Stimulated activated naive CD4-positive, alpha-beta T cell (primary cell): ENCODE measurements around the gene POLR3K.

Source experiments
- DNase-seq, 6 experiments: peaks; one replicate each; lab custom pipeline; 2025; lab: John Stamatoyannopoulos, UW

The POLR3K gene

DNA sequence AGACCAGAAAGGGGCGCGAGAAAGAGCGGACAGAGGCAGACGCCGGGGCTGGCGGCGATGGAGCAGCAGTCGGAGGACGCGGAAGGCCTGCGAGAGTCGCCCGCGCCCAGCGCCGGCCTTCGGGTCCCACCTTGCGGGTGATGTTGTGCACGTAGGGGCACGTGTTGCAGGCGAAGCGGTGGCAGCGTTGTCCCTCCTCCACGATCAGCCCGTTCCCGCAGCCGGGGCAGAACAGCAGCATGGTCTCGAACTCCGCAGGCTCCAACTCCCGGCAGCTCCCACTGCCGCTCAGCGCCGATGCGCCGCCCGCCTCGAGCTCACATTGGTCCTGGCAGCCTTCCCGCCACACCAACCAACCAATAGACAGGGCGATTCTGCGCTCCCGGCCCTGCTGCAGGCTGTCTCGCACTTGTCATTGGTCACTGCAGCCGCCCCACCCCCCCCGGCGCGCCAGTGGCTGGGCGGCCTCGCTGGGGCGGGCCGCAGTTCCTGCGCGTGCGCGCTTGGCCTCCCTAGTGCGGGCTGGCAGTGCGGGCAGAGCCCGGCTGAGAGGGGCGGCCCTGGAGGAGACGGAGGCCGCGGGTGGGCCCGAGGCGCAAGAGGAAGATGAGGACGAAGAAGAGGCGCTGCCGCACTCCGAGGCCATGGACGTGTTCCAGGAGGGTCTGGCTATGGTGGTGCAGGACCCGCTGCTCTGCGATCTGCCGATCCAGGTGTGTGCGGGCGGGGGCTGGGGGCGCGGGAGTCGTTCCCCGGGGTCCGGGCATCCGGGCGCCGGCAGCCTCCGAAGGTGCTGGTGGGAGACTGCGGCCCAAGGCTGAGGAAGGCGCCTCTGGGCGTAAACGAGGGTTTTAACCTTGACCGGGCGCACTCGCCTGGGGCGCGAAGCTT, at the start of gene POLR3K, which contains the start of gene SNRNP25:
TSS of gene POLR3K (minus strand) at position 263 of the 891 bp plus-strand sequence. CDS start at position 241, 22 bp downstream.
TSS of gene SNRNP25 (plus strand) at position 483 of the 891 bp plus-strand sequence. CDS start at position 672, 189 bp downstream.
- peak; percentile 92 to 99 (median 96) for DNase-seq

DNA sequence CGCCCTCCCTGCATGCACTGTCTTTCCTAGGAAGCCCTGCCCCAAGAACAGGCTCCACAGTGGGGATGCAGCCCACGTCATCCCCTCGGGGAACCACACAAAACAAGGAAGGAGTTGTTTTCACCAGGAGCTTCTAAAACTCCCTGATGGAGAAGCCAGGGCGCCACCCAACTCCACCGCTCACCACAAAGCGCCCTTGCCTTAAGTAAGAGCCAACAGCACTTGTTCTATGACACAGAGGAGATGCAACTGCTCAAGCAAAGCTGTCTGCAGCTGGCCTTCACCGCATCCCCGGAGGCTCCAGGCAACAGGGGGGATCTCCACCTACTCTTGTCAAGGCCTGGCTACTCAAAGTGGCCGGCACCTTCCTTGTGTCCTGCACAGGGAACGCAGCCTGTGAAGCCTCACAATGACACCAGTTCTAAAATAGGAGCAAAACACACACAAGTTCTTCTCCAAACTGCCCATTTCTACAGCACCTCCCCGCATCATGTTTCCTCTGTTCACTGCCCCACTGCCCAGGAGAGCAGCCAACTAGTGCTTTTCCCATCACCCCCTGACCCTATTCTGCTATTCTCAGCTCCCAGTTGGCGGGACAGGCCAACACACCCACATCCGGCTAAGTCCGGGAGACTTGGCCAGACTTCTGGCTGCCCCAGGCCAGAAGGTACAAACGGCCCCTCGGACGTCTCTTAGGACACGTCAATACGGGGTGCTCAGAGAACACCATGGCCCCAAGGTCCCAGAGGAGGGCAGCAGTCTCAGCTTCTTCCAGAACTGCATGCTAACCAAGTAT, 48.9 kb upstream of the POLR3K start:
- no peak for DNase-seq

DNA sequence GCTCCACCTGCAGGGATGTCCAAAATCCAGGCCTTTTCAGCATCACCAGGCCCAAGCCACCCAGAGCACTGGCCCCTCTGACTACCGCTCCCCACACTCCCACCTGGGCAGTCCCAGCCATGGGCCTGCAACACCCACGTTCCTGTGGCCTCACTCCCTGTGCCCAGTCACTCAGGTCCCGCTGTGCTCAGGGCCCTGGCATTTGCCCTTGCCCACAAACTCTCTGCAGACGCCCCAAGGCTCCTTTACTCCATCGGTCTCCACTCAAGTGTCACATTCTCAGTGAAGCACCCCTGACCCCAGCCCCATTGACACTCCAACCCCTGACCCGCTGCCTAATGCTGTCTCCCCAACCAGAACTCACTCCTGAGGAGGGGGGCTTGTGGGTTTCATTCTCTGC, 48.2 kb upstream of the POLR3K start:
- DNase-seq, result no peak

DNA sequence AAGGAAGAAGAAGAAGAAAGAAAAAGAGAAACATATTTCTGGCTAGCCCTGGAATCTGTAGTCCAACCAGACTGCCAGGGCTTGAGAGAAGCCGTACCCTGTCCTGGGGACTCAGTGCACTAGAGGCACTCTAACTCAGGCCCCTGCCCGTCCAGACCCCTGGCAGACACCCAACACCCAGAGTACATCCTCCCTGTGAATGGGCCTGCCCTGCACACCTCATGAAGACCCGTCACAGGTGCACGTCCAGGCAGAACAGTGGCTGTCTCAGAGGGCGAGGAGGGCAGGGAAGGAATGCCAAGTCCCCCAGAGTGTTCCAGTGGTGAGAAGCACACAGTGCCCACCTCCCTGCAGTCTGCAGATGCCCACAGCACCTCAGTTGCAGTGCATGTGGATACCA, 47.6 kb upstream of the POLR3K start:
- no peak for DNase-seq

DNA sequence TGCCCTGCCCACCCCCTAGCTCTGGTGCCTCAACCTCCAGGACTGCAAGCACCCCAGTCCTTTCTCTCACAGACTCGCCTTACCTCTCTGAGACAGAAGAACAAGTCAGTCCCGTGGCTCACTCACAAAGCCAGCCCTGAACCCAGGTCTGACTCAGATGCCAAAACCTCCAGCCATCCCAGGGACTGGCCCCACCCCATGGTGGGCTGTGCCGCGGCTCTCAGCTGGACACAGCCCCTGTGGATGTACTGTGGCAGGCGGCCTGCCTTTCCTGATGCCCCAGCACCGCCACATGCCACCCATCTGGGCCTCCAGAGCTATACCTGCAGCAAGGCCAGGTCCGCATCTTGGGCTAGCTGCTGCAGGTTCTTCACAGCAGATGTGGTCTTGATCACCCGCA, 44.4 kb upstream of the POLR3K start:
- no peak for DNase-seq

DNA sequence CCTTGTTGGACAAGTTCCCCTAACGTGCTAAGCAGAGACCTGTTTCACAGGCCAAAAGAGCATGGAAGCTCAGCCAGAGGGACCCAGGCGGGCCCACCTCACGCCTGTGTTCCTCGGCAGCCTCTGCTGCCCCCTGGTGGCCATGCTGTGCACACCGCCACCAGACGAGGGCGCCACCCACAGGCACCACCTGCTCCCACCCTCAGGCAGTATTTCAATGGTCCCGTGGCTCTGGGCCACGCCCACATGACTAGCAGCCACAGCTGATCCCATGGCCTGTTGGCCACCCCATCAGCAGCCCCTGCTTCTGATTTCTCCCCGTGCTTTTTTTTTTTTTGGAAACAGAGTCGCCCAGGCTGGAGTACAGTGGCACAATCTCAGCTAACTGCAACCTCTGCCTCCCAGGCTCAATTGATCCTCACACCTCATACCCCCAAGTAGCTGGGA, 43.5 kb upstream of the POLR3K start:
- peak; percentile 67 to 88 (median 85) for DNase-seq

DNA sequence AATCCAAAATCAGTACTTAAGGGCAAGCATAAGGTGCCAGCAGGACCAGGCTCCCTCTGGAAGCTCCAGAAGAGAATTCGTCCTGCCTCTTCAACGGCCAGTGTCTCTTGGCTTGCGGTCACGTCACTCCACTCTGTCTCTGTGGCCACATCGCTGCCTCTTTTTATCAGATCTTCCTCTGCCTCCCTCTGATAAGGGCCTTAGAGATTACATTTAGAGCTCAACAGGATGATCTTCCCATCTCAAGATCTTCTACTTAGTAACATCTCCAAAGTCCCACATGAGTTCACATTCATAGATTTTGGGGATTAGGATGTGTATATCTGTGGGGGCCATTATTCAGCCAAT, 41.5 kb upstream of the POLR3K start:
- no peak for DNase-seq

DNA sequence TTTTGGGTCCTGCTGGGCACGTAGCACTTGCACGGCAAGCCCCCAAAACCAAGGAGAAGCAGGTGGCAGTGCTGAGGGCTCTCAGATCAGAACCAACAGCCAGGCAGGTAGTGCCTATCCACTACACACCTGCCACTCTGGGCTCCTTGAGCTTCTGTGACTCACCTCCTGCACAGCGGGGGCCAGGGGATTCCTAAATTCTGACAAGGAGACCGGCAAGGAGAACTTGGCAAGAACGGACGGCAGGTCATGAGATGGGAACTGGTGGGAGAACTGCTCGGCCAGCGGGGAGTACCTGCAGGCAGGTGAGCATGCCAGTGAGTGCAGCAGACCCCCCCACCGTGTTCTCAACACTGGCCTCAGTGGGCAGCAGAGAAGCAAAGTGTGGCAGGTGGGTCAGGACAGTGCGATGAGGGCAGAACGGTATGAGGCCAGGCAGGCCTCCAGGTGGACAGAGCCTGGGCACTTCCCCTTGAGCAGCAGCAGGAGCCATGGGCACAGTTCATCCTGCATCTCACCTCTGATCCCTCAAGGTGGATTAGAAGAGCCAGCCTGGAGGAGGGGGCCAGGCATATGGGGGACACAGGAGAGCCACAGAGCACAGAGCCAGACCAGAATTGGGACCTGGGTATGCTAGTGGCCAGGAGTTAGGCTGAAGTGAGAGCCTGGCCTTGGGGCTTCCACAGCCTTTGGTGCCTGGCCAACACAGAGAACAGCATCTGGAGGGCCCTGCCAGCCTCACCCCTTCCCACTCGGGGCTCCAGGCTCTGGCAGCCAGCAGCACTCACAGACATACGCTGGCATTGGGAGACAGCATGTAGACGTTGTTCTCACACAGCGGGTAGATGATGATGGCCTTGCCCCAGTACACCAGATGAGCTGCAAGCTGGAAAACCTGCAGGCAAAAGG, 39.3 kb upstream of the POLR3K start:
- no peak for DNase-seq

DNA sequence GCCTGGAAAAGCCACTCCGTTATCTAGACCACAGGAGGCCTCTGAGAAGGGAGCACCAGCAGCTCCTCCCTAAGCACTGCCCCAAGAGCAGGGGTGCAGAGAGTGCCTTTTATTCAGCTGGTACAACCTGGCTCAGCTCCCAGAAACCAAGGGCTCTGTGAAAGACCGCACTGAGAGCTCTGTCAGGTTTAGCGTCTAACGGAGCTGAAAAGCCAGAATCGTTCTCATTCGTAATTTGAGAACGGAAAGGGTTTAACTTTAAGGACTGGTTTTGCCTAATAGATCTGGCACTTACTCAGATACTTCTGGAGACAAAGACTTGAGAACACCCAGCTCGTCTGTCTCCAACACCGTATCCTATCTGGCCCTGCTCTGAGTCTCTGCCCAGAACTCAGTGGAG, 38.1 kb upstream of the POLR3K start:
- DNase-seq, result no peak

DNA sequence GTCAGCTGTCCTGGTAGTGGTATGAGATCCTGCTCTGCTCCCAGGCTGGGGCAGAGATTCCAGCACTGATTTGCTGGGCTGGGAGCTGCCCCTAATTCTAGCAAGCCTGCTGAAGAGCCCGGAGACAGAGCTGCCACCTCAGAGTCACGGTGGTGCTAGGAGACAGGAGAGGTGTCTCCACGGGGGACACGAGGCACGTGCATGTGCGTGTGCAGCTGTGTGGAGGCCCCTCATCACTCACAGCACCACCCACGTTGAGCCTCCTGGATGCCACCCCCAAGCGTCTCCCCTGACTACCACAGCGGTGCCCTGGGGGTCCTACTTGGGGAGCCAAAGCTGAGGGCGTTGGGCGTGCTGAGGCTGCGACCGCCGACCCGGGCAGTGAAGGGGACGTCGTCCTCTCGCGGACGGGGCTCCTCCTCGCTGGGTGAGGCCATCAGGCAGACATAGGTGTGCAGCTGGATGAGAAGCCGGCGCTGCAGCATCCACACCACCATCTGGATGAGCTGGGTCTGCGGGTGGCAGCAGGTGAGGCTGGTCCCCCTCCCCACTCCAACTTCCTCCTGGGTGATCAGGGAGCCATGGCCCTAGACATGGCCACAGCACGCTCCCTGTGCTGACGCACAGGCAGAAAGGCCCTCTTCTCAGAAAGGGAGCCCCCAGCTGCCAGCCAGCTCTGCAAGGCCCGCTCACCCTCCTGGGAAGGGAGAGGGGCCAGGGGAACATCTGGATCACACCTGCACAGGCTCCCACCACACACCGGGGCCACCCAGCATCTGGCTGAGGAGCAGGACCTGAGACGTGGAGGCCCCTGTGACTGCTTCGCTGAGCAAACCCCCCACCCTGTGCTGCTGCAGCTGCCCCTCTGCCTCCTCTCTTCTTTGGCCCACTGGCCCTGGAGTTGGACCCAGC, 36.2 kb upstream of the POLR3K start:
- DNase-seq, result no peak

DNA sequence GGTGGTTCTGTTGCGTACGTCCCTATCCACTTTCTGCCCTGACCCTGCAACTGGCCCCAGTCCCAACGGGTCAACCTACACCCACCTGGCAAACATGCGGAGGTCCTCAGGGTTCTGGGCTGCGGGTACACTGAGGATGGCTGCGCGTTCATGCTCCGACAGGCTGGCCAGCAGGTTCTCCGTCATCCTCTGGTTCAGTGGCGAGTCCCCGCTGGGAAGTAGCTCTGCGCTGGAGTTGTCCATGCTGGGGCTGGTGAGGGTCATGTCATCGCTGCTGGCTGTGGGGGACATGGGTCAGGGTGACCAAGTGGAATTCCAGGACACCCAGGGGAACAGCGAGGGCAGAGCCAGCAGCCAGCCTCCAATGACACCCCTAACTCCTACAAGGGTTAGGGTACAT, 35.2 kb upstream of the POLR3K start:
- no peak for DNase-seq

DNA sequence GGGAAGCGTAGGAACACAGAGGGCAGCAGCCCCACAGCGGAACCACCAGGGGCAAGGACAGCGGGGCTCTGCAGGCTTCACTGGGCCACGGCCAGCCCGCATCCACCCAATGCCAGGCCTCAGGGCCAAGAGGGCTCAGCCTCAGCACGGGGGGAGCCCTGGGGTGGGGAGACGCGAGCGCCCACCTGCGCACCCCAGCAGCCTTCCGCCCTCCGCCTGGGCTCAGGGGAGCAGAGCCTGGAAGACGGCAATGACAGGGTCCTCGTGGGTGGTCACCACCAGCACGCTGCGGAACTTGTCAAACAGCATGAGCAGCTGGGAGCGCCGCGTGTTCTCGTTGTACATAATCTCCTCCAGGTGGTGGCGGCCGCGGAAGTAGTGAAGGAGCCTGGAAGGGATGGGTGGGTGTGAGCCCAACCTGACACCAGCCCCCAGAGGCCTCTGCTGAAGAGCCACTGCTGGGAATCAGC, 33.1 kb upstream of the POLR3K start:
- no peak for DNase-seq

DNA sequence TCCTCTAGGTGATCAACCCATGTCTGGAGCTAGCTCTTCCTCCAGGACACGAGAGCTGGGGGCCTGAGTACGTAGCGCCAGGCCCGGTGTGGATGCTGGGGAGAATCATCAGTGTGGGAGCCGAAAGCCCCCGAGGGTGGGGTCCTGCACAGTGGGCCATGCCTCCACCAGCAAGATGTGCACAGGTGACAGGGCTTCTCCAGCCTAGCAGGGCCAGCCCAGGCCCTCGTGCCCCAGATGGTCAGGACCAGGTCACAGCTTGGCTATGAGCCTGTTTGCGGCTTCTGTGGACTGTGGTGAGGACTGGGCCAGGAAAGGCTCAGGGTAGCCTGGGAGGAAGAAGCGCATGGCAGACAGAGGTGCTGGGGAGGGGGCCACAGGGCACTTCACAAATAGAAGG, 32.5 kb upstream of the POLR3K start:
- DNase-seq, result no peak

DNA sequence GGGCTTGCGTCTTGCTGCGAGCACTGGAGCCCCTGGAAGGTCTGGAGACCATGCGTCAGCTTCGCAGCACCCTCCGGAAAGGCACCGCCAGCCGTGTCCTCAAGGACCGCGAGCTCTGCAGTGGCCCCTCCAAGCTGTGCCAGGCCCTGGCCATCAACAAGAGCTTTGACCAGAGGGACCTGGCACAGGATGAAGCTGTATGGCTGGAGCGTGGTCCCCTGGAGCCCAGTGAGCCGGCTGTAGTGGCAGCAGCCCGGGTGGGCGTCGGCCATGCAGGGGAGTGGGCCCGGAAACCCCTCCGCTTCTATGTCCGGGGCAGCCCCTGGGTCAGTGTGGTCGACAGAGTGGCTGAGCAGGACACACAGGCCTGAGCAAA, 32.0 kb upstream of the POLR3K start:
- DNase-seq, result no peak

DNA sequence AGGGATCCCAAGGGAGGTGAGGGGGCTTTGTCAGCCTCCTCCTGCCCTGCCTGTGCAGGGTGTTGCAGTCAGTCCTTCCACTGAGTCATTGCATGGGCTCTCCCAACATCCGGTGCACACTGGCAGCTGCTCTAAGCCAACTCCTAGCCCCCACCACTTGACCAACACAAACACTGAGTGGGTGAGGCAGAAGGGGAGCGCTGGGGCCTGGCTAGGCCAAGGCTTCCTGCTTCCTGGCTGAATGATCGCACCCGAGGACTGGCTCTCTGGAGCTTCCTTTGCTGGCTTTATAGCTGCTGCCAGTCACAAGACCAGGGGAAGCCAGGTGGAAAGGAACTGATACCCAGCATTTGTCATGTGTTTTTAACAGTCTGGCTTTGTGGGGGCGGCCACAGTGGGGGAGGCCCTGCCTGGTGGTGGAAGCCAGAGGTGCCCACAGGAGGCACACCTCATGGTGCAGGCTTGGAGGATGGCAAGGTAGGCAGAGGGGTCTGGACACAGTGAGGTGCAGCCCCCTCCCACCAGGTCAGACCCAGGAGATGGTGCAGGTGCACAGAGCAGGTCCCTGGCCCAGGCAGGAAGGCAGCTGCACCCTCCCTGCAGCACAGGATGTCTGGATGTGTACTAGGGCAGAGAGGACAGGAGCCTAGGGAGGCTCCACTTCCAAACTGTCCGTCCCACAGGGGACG, 31.5 kb upstream of the POLR3K start:
- DNase-seq, result peak in 1 of 6 experiments; percentile 9

DNA sequence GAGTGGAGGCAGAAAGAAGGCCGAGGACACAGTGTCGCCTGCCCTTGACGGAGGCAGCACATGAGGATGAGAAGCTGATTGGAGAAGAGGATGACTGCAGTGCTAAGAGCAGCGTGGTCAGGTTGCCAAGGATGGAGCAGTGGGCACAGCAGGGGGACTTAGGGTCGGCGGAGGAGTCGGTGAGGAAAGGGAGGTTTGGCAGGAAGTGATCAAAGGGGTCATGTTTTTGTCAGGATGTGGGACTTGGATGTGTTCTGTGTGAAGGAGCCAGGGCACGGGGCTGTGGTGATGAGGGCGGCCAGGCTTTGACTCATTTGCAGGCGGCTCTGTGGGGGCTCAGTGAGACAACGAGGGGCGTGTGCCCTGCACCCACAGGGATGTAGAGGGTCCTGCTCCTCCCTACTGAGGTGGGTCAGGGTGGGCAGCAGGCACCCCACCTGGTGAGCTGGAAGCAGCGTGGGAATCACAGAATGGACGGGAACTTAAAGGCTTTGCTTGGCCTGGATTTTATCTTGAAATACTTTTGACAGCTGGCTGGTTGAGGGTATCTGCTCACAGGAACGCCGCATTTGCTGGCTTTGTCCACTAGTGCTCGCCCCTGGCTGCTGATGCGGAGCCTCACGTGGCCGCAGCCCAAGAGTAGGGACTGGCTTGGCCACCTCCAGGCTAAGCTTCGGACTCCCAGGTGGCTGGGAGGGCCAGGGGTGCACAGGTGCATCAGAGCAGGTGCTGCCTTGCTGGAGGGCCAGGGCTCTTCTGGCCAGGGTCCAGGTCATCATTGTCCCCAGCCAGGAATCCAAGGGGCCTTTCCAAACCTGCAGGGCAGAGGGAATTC, 30.6 kb upstream of the POLR3K start:
- DNase-seq, result no peak

DNA sequence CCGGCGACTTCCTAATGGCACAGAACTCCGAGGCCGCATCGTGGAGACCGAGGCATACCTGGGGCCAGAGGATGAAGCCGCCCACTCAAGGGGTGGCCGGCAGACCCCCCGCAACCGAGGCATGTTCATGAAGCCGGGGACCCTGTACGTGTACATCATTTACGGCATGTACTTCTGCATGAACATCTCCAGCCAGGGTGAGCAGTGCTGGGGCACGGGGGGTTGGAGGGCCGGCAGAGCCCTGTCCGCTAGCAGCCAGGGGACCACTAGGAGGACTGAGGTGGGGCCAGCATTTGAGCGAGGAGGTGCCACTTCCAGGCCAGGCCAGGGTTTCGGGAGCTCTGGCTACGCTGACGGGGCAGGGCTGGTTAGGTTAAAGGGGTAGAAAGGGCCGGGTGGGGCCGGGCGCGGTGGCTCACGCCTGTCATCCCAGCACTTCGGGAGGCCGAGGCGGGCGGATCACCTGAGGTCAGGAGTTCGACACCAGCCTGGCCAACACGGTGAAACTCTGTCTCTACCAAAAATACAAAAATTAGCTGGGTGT, 29.7 kb upstream of the POLR3K start:
- DNase-seq, result no peak

DNA sequence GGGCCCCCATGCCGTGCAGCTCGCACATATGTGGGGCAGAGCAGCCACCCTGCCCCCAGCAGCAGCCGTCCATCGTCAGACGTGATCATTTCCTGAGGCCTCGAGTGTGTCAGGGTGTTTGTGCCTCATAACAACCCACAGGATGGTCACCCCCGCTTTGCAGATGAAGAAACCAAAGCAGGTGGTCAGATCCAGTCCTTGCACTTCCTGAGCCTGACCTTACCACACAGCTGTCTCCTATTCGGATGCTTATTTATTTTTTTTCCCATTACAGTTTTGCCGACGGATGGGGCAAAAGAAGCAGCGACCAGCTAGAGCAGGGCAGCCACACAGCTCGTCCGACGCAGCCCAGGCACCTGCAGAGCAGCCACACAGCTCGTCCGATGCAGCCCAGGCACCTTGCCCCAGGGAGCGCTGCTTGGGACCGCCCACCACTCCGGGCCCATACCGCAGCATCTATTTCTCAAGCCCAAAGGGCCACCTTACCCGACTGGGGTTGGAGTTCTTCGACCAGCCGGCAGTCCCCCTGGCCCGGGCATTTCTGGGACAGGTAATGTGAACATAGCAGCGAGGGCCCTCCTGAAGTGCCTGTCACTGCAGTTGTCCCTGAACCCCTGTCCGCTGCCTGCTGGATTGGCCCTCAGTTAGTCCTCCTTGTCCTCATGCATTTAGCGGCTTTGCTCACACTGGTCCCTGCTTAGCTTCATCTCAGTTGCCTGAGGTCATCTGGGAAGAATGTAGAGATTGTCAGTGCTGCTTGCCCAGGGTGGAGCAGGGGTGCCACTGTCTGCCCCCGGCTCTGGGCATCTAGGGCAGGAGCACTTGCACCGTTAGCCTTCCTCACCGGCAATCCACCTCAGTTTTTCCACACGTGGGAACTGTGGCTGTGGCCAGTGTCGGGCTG, 26.0 kb upstream of the POLR3K start:
- DNase-seq, result no peak
